Erythroblast (primary cell): ENCODE results near the gene CGREF1.

Source experiments
- GATA1 ChIP-seq: IDR thresholded peaks from 2 replicates; pipeline ENCODE4 v1.6.1; 2011; ENCODE audit warnings: low read depth, mild to moderate bottlenecking, control low read depth, low read length, moderate library complexity
- POLR2A ChIP-seq: IDR thresholded peaks from 2 replicates; pipeline ENCODE4 v1.6.1; 2011; ENCODE audit warnings: mild to moderate bottlenecking, low read length

GRCh38 chr2:27053776-27054175 lies 65.2 kb downstream of the CGREF1 start:
- TF ChIP-seq POLR2A (no peak), GATA1 (no peak)
